Measurements from ENCODE around the gene POM121C. TPM values are rescaled to one million over a fixed set of nuclear protein-coding genes. Genes with fewer than 3 reads are reported as not detected.
"Not testable (repeated sequence)": the region's sequence is repeated elsewhere in the genome, so short reads cannot be mapped to it uniquely, and the experiment has no call there.

The POM121C gene
- total and polyA plus RNA-seq, 2 of the 13 experiments (the other 11 are each of a cell fraction or from before 2014, with no cell fraction given): 7.3 to 20.2 TPM

- BruUV-seq (replicated peaks); CTCF ChIA-PET (ENCODE audit: low intra/inter-chr PET ratio, low total read pairs); H3K36me3 ChIP-seq (replicated peaks in 1 of 2; ENCODE audit: control insufficient read depth in 1 of 2, insufficient read depth in 2 of 2, low read length in 2 of 2); H4K20me1 ChIP-seq (ENCODE audit: insufficient read depth, low read length); ATAC-seq; H3K79me2 ChIP-seq (ENCODE audit: insufficient read depth, low read length); POLR2A ChIA-PET; H3K4me2 ChIP-seq (ENCODE audit: low read depth, low read length); H3K4me3 ChIP-seq (replicated peaks in 1 of 3; ENCODE audit: insufficient read depth in 1 of 3, low read depth in 2 of 3, low read length in 3 of 3); FAIRE-seq; H3K4me1 ChIP-seq (ENCODE audit: insufficient read depth, low read length); in situ Hi-C loops (cut with HindIII; ENCODE audit: extremely low pct_ligation_motif_present, low pct_unique_long_range_greater_than_20kb); DNase-seq (ENCODE audit: low spot score); H3K27me3 ChIP-seq (ENCODE audit: control insufficient read depth in 1 of 2, insufficient read depth in 2 of 2, low read length in 2 of 2); intact Hi-C loops (cut with micrococcal nuclease; ENCODE audit: unreplicated experiment); H2AFZ ChIP-seq (ENCODE audit: low read length); H3K27ac ChIP-seq (ENCODE audit: extremely low read length, insufficient read depth, low read length); H3K9ac ChIP-seq (ENCODE audit: insufficient read depth, low read depth, low read length); H3K9me3 ChIP-seq (ENCODE audit: low read length): not testable (repeated sequence)
- WGBS (ENCODE audit: low lambda C conversion rate): 91% methylated on average over 7 of the region's 13 CpGs
- 0 out of 2 replicates have a peak, but pooled peaks have one; percentile 28 for TF ChIP-seq POLR2G (IDR thresholded peaks at IDR 0.05; ENCODE audit: low read depth, low read length)
These were observed 71.2 kb downstream of the POM121C start for GRCh38 chr7:75414708-75415427.

- intact Hi-C loops (cut with micrococcal nuclease; ENCODE audit: unreplicated experiment); CTCF ChIA-PET (ENCODE audit: low intra/inter-chr PET ratio, low total read pairs): not testable (repeated sequence)
These were observed 71.9 kb downstream of the POM121C start for GRCh38 chr7:75414204-75414603.

GRCh38 chr7:75410823-75411173 lies 75.3 kb downstream of the POM121C start:
- H3K4me3 ChIP-seq (replicated peaks in 1 of 3; ENCODE audit: insufficient read depth in 1 of 3, low read depth in 2 of 3, low read length in 3 of 3); H4K20me1 ChIP-seq (ENCODE audit: insufficient read depth, low read length); BruUV-seq (replicated peaks); DNase-seq (ENCODE audit: low spot score); H3K4me1 ChIP-seq (ENCODE audit: insufficient read depth, low read length); intact Hi-C loops (cut with micrococcal nuclease; ENCODE audit: unreplicated experiment); H3K9ac ChIP-seq (ENCODE audit: insufficient read depth, low read depth, low read length); H3K9me3 ChIP-seq (ENCODE audit: low read length); in situ Hi-C loops (cut with HindIII; ENCODE audit: extremely low pct_ligation_motif_present, low pct_unique_long_range_greater_than_20kb); FAIRE-seq; H3K4me2 ChIP-seq (ENCODE audit: low read depth, low read length); H3K79me2 ChIP-seq (ENCODE audit: insufficient read depth, low read length); CTCF ChIA-PET (ENCODE audit: low intra/inter-chr PET ratio, low total read pairs); POLR2A ChIA-PET; H2AFZ ChIP-seq (ENCODE audit: low read length); H3K27me3 ChIP-seq (ENCODE audit: control insufficient read depth in 1 of 2, insufficient read depth in 2 of 2, low read length in 2 of 2); H3K27ac ChIP-seq (ENCODE audit: extremely low read length, insufficient read depth, low read length); H3K36me3 ChIP-seq (replicated peaks in 1 of 2; ENCODE audit: control insufficient read depth in 1 of 2, insufficient read depth in 2 of 2, low read length in 2 of 2): not testable (repeated sequence)
- WGBS (ENCODE audit: low lambda C conversion rate): no CpG with 5 or more reads among the region's 13 CpGs
- peak; percentile 20 for ATAC-seq

More at GRCh38 chr7:75414204-75414603, 71.9 kb downstream of the POM121C start:
- H4K20me1 ChIP-seq (ENCODE audit: insufficient read depth, low read length); BruUV-seq (replicated peaks); H3K79me2 ChIP-seq (ENCODE audit: insufficient read depth, low read length); H3K27me3 ChIP-seq (ENCODE audit: control insufficient read depth in 1 of 2, insufficient read depth in 2 of 2, low read length in 2 of 2); H3K4me2 ChIP-seq (ENCODE audit: low read depth, low read length); in situ Hi-C loops (cut with HindIII; ENCODE audit: extremely low pct_ligation_motif_present, low pct_unique_long_range_greater_than_20kb); H3K27ac ChIP-seq (ENCODE audit: extremely low read length, insufficient read depth, low read length); ATAC-seq; H3K4me3 ChIP-seq (replicated peaks in 1 of 3; ENCODE audit: insufficient read depth in 1 of 3, low read depth in 2 of 3, low read length in 3 of 3); POLR2A ChIA-PET; FAIRE-seq; H3K9me3 ChIP-seq (ENCODE audit: low read length); H3K36me3 ChIP-seq (replicated peaks in 1 of 2; ENCODE audit: control insufficient read depth in 1 of 2, insufficient read depth in 2 of 2, low read length in 2 of 2); DNase-seq (ENCODE audit: low spot score); H3K4me1 ChIP-seq (ENCODE audit: insufficient read depth, low read length); H3K9ac ChIP-seq (ENCODE audit: insufficient read depth, low read depth, low read length); H2AFZ ChIP-seq (ENCODE audit: low read length): not testable (repeated sequence)
- WGBS (ENCODE audit: low lambda C conversion rate): 100% methylated on average over 4 of the region's 6 CpGs

DNA sequence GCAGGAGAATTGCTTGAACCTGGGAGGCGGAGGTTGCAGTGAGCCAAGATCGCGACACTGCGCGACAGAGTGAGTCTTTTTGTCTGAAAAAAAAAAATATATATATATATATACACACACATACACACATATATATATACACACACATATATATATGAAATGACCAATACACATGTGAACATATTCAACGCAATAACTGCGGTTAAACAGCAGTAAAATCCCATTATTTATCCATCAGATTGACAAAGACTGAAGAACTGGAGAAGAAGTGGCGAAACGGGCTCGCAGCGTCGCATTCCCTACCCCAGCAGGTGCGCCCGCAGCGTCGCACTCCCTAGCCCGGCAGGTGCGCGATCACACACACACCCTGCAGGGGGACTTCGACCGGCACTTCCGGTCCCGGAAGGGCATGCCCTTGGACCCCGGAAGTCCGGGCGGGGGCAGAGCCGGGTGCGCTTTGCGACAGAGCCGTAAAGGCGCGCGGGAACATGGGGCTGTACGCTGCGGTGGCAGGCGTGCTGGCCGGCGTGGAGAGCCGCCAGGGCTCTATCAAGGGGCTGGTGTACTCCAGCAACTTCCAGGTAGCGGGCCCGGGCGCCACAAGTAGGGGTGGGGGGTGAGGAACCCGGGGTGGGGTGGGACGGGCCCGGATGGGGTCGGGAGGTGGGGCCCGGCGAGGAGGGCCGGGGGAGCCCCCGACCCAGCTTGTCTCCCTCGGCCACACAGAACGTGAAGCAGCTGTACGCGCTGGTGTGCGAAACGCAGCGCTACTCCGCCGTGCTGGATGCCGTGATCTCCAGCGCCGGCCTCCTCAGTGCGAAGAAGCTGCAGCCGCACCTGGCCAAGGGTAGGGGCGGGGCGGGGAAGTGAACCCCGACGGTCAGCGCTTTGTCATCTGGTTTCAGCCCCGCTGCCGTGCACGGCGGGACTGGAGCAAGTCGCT lies 75.9 kb downstream of the POM121C start:
- H3K27me3 ChIP-seq (ENCODE audit: control insufficient read depth in 1 of 2, insufficient read depth in 2 of 2, low read length in 2 of 2); intact Hi-C loops (cut with micrococcal nuclease; ENCODE audit: unreplicated experiment); H3K79me2 ChIP-seq (ENCODE audit: insufficient read depth, low read length); H3K27ac ChIP-seq (ENCODE audit: extremely low read length, insufficient read depth, low read length); H3K36me3 ChIP-seq (replicated peaks in 1 of 2; ENCODE audit: control insufficient read depth in 1 of 2, insufficient read depth in 2 of 2, low read length in 2 of 2); H3K9me3 ChIP-seq (ENCODE audit: low read length); H3K9ac ChIP-seq (ENCODE audit: insufficient read depth, low read depth, low read length); POLR2A ChIA-PET; DNase-seq (ENCODE audit: low spot score); CTCF ChIA-PET (ENCODE audit: low intra/inter-chr PET ratio, low total read pairs); H3K4me1 ChIP-seq (ENCODE audit: insufficient read depth, low read length); H2AFZ ChIP-seq (ENCODE audit: low read length); in situ Hi-C loops (cut with HindIII; ENCODE audit: extremely low pct_ligation_motif_present, low pct_unique_long_range_greater_than_20kb); H3K4me2 ChIP-seq (ENCODE audit: low read depth, low read length); H4K20me1 ChIP-seq (ENCODE audit: insufficient read depth, low read length): not testable (repeated sequence)
- ATAC-seq: peak; percentile 84
- peak overlapping the region in 1 of 3 experiments; percentile 41; a peak in 2 of 6 replicates for H3K4me3 ChIP-seq (replicated peaks in 1 of 3; ENCODE audit: insufficient read depth in 1 of 3, low read depth in 2 of 3, low read length in 3 of 3)
- FAIRE-seq: peak; percentile 71
- WGBS (ENCODE audit: low lambda C conversion rate): no CpG with 5 or more reads among the region's 74 CpGs
- TSS peak; percentile 85 for BruUV-seq (replicated peaks)

Data from HepG2 (cell line).